GM21619 (cell line): ENCODE results near the gene FBXW4.

Experiments
- ATAC-seq: cut with Tn5 transposase; IDR thresholded peaks from one replicate; pipeline ENCODE4 v1.9.1; 2021; ENCODE audit not compliant: unreplicated experiment

The FBXW4 gene

DNA sequence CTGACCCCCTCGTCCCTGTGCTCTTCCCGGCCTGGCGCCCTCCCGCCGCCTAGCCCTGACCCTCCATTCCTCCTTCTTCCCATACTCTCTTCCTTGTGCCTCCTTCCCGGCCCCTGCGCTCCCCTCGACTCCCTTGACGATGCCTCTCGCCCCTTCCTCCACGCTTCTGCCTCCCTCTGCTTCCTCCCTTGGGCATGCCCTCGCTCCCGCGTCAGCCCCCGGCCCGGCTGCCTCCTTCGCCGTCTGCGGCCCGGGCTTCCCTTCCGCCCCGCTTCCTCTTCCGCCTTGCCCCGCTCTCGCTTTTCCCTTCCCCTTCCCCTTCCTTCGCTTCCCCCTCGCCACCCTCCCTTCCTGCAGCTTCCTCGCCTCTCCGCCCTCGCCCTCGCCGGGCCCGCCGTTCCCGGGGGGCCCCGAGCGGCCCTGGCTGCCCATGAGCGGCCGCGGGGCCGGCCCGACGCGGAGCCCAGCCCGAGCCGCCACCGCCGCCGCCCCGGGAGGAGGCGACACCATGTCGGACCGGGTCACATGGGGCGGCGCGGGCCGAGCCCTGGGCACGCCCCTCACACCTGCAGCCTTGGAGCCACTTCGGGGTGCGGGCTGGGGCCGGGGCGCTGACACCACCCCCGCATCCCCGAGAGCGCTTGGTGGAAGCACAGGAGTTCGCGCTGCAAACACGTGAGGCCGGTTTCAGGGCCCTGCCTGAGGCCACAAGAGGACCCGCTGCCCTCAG, at the start of gene FBXW4:
FBXW4 (minus strand) TSS at position 497 of the 730 bp plus-strand sequence; CDS start at position 432, 65 bp downstream.
- ATAC-seq: peak; percentile 57

DNA sequence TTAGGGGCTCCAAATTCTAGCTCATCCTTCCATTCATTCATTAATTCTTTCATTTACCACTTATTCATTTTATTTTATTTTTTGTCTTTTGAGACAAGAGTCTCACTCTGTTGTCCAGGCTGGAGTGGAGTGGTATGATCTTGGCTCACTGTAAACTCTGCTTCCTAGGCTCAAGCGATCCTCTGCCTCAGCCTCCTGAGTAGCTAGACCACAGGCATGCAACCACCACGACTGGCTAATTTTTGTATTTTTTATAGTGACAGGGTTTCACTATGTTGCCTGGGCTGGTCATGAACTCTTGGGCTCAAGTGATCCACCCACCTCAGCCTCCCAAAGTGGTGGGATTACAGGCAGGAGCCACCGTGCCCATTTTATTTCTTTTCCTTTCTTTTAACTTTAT, 49.3 kb upstream of the FBXW4 start:
- ATAC-seq: no peak

GRCh38 chr10:101741938-101742337, 47.0 kb upstream of the FBXW4 start:
- ATAC-seq: no peak

- ATAC-seq: no peak
Observed at GRCh38 chr10:101736666-101737065, 41.7 kb upstream of the FBXW4 start.

DNA sequence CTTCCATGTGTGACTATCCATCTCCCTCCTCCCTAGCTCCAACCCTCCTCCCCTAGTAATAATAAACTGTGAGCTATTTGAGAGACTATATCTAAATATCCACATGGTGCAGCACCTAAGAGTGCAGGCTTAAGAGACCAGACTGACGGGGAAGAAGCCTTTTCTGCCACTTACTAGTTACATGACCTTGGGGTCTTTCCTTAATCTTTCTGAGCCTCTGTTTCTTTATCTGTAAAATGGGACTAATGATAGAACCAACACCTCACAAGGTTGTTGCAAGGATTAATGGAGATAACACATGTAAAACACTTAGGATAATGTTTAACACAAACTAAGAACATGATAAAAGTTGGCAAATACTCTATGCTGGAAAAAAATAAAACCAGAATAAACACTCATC, 37.1 kb upstream of the FBXW4 start:
- ATAC-seq: no peak

DNA sequence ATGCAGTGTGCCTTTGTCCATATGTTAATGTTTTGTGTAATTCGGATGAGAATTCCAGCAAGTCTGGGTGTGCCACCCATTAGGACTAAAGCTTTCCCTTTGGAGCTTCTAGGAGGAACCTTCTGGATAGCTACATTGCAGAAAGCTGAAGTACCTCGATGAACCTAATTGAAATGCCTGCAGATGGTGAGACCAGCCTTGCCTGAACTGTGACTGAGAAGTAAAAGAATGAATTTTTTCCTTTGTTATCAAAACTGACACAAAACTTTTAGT, 31.1 kb upstream of the FBXW4 start:
- no peak for ATAC-seq

DNA sequence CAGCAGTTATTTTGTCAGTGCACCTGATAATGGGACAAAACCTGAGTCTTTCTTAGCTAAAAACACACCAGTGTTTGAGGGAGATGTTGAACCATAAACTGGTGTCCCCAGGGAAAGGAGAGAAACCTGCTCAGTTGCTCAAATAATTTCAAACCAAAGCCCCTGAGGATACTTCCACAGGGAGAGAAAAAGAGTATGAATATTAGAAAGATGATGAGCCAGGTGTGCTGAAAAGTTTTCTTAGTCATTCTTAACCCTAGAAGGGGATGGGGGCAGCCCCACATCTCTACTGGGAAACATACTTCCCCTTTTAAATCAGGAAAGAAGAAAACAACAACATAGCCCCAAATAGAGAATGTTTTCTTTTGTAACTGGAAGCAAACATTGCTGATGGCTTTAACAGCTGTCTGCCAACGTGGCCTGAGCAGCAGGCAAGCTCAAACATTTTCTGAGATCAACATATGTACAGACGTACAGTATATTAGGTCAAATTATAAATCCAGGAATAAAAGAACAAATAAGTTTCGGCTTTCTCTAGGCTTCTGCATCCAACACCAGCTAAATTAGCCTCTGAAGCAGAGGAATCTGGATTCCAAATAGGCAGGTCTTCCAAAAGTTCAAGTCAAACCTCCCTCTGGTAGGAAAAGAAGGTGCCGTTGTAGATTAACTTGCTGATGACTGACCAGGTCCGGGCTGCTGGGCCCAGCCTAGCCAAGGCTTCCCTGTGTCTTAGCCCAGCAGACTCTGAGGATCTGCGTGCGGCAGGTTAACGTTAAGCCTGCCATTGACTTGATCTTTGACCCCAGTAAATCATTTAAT, 30.5 kb upstream of the FBXW4 start:
- ATAC-seq: peak; percentile 65

GRCh38 chr10:101724446-101724845, 29.5 kb upstream of the FBXW4 start:
- no peak for ATAC-seq

DNA sequence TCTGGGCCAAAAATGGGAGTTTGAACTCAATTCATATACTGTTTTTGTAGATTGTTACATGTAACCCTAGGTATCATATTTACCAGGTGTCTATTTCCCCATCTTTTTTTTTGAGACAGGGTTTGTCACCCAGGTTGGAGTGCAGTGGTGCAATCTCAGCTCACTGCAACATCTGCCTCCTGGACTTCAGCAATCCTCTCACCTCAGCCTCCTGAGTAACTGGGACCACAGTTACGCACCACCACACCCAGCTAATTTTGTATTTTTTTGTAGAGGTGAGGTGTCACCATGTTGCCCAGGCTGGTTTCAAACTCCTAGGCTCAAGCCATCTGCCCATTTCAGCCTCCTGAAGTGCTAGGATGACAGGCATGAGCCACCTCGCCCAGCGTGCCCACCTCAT, 28.2 kb upstream of the FBXW4 start:
- no peak for ATAC-seq

GRCh38 chr10:101721806-101722205, 26.8 kb upstream of the FBXW4 start:
- ATAC-seq: no peak

DNA sequence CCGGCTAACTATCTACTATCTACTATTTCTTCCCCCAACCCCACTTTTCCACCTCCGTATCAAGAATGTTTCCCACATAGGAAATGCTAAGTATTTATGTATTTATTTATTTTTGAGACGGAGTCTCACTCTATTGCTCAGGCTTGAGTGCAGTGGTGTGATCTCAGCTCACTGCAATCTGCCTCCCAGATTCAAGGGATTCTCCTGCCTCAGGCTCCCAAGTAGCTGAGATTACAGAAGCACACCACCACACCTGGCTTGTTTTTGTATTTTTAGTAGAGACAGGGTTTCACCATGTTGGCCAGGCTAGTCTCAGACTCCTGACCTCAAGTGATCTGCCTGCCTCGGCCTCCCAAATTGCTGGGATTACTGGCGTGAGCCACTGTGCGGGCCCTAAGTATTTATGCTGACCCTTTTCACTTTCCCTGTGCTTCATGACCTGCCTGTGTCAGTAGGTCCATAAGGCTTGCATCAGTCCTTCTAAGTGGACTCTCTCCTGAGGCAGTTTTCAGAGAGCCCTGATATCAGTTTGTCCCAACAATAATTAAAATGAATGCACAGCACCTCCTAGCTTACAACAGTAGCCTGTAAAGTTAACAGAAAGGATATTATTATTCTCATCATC, 25.7 kb upstream of the FBXW4 start:
- no peak for ATAC-seq

- no peak for ATAC-seq
Observed at GRCh38 chr10:101718690-101719275, 23.8 kb upstream of the FBXW4 start.

GRCh38 chr10:101716891-101717659, 22.1 kb upstream of the FBXW4 start:
- no peak for ATAC-seq

GRCh38 chr10:101712997-101713396, 18.0 kb upstream of the FBXW4 start:
- no peak for ATAC-seq

GRCh38 chr10:101710793-101711192, 15.8 kb upstream of the FBXW4 start:
- no peak for ATAC-seq

GRCh38 chr10:101710059-101710695, 15.2 kb upstream of the FBXW4 start:
- ATAC-seq: no peak

GRCh38 chr10:101709359-101710058, 14.5 kb upstream of the FBXW4 start:
- no peak for ATAC-seq

DNA sequence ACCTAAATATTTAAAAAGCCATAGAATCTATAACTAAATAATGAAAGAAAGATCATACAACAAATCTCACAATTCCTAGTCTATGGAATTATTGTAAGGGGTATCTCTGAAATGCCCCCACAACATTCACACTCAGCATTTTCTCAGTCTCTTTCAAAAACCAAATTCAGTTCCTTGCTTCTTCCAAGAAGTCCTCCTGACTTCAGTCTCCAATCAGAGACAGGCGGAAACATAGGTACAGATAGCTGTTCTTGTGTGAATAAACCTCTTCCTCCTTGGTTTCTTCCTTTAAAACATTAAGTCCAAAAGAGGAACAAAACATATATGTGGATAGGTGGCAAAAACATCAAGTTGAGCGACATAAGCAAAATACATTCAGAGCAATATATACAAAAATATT, 13.9 kb upstream of the FBXW4 start:
- ATAC-seq: no peak

DNA sequence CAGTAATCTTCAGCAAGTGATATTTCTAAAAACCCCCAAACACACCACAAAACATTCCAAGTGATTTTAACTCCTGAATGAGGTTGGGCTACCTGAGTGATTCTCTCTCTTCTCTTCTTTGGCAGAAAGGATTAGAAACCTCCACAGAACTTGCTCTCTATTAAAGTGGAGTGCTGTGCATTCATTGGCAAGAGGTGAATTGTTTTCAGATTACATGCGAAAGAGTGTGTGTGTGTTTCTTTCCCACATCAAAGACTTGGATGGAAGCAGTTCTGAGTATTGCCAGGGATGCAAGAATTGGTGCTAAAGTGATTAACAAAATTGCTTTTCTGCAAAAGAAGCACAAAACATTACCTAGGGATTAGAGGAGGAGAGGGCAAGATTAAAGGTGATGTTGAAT, 13.1 kb upstream of the FBXW4 start:
- ATAC-seq: no peak

DNA sequence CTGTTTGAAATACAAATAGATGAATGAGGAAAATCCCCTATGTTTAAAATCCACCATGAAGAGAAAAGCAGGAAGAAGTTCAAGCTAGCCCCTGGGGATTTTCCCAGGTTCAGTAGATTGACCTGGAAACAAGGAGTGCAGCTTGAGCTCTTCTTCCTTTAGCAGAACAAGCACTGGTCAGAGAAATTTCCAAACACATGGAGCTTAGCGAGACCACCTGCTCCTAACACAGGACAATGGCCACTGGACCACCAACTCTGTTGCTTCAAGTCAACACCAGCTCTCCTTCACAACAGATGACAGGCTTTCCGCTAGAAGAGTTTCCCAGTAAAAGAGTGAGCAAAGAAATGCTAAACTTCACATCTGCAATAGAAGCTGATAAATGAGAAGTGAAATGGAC, 9.4 kb upstream of the FBXW4 start:
- no peak for ATAC-seq
